GM18499 (cell line): ENCODE data around the gene NUDT14.

Experiments
- ATAC-seq: cut with Tn5 transposase; IDR thresholded peaks from one replicate; pipeline ENCODE4 v1.9.1; 2021; ENCODE audit warnings: moderate number of reproducible peaks; ENCODE audit not compliant: insufficient read depth, unreplicated experiment

The NUDT14 gene

DNA sequence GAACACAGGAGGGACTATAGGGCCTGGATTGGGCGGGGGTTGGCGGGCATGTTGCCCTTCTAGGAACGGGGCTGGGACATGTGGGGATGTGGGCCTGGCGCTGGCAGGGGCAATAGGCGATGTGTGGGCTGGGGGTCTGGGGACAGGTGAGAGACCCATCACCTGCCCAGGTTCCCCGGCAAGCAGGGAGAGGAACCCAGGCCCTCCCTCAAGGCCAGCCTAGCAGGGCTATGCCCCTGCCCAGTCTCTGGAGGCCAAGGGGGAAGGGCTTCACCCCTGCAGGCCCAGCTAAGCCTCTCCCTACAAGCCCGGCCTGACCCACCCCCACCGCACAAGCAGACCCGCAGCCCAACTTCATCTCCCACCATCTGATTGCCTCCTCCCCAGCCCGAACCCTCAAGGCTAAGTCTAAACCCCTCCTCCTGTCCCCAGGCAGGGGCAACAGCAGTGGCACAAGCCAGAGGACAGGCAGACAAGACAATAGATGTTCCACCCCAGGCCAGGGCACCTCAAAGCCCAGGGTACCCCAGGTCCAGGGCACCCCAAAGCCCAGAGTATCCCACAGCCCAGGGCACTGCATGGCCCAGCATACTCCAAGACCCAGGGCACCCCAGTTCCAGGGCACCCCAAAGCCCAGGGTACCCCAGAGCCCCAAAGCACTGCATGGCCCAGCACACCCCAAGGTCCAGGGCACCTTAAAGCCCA, 19.0 kb downstream of the NUDT14 start:
- ATAC-seq = no peak

DNA sequence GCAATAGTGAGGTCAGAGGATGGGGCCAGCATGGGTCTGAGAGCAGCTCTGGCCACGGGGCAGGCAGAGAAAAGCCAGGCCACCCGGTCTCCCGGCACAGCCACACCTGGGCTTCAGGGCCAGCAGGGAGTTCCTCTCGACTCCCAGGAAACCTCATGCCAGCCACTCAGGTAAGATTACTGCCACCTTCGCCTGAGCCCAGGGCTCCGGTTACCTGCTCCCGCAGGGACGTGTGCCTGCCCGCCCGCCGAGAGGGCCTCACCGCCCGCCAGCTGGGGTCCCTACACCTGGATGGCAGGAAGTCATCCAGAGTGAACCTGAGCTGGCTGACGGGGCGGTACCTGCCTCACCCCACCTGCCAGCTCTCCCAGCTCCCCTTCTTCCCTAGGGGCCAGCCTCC, 19.8 kb downstream of the NUDT14 start:
- ATAC-seq = no peak

DNA sequence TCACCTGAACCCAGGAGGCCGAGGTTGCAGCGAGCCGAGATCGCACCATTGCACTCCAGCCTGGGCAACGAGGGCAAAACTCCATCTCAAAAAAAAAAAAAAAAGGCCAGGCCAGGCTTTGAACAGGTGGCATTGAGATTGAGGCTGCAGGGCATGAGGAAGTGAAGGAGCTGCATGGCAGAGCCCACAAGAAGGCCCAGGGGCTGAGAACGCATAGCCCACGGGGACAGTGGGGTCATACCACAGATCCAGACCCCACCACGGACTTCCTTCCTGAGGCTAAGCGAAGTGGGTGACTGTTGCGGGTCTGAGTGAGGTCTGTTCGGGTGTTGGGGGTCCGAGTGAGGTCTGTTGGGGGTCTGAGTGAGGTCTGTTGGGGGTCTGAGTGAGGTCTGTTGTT, 20.3 kb downstream of the NUDT14 start:
- no peak for ATAC-seq

DNA sequence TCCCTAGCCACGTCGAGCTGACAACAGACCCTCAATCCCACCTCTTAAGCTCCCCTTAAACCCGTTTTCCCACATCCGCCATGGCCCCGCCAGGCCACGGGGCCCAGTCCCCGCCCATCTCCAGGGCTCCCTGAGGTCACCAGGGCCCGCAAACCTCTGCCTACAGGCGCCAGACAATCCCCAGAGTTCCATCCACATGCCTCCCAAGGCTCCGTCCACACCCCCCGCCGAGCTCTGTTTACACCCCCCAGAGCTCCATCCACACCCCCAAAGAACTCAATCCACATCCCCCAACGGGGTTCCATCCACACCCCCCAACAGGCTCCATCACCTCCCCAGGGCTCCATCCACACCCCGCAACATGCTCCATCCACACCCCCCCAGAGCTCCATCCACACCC, 21.8 kb downstream of the NUDT14 start:
- no peak for ATAC-seq

DNA sequence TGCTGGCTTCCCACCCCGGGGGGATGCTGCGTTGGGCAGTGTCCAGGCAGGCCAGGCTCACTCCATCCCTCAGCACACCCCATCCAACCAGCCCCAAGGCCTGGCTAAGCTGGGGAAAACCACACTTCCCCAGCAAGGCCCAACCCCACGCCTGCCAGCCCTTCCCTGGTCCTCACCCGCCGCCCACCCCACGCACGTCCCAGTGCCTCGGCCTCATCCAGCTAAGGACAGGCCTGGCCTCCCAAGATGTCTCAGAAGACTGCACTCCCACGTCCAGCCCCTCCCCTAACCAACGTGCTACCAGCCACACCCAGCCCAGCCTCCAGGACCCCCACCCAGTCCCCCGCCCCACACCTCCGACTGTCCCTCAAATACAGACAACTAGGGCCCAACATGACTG, 22.3 kb downstream of the NUDT14 start:
- no peak for ATAC-seq

DNA sequence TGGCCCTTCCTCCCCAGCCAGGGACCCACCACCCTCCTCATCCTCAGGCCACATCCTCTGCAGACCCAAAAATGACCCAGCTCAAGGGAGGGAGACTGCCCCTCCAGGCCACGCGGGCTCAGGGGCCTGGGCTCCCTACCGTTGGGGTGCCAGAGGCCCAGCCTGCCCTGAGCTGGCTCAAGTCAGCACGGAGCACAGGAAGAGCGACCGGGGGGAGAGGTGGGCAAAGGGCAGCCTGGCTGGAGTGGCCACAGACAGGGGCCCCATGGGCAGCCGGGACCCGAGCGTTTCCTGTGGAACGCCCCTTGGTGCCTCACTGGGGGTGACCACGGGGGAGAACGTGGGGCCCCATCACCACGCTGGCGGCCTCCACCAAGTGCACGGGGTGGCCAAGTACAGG, 23.2 kb downstream of the NUDT14 start:
- ATAC-seq = no peak

DNA sequence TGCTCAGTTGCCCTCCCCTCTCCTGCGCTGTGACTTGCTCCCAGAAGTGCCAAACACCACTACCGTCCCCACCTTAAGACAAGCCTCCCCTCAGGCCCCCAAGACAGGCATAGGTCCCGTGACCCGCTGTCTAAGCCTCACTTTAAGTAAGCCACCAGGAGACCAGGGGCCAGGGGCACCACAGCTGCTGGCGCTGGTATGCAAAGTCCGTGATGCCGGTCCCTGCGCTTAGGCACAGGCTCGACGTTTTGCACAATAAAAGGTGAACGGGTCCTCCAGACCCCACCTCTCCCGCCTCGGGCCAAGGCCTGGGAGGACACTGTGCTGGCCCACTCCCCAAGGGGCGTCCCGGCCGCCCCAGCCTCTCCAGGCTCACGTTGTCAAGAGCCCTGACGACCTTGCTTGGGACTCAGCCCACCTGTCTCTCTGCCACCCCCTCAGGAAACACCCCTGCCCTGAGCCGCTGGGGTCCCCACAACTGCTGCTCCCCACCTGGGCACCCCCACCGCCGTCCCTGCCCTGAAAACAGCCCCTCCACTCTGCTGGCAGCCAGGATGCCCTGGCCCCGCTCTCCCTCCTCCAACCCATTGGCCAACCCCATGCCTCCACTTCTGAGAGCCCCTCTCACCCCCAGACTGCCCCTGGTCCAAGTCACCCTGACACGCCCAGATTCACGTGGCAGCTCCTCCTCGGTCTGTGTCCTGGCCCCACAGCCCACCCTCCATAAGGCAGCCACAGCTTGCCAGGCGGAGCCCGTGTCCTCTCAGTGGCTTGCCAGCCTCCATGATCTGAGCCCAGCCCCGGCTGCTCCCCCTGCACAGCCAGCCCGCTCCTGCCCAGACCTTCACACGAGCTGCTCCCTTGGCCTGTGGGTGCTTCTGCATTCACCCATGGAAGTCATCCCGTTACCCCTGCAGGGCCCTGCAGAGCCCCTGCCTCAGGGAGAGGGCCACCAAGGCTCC, 24.4 kb downstream of the NUDT14 start:
- no peak for ATAC-seq

DNA sequence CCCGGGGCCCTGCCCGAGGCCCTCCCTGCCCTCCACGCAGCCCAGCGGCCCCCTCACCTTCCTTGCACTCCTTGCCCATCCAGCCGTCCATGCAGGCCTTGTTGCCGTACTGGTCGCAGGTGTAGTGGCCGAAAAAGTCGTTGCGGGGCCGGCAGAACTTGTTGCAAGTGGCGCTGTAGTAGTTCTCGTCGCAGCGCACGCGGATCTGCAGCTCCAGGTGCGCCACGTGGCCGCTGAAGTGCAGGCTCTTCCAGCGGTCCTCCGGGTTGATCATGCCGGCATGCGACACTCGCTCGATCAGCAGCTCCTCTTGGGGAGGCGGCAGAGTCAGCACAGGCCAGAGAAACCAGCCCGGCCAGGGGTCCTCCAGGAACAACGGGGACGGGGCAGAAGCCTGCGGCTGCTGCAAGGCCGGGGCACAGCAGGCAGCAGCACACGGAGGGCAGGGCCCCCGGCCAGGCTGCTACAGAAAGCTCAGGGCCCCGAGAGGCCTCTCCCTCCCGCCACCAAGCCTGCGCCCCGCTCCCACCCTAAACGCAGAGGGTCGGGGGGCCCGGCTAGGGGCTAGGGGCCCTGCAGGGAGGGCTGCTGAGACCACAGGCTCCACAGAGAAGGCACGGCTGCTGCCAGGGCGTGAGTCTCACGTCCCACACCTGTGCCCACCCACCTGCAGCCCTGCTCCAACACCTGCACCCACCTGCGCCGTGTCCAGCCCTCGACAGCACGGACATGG, 25.3 kb downstream of the NUDT14 start:
- ATAC-seq = no peak

DNA sequence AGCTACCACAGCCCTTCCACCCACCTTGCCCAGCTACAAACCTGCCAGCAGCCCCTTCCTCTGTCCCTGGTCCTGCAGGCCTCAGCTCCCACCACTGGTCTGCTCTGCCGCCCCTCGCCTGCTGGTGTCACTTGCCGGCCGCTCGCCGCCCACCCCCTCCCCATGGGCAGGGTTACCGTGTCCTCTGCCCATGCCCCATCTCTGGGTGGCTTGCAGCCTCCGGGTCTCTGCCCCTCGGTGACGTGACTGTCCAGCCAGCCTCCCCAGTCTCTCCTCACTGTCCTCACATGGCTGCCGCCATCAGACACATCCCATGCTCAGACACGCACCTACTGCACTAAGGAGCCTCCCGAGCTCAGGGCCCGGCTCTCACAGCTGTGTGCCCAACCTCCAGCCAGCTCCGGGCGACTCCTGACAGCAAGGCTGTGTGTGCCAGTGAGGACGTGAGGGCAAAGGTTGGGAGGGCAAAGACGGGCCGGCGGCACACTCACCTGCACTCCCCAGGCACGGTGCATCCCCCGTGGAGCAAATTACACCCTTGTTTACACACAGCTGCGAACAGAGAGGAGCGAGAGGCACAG, 26.0 kb downstream of the NUDT14 start:
- ATAC-seq = no peak

DNA sequence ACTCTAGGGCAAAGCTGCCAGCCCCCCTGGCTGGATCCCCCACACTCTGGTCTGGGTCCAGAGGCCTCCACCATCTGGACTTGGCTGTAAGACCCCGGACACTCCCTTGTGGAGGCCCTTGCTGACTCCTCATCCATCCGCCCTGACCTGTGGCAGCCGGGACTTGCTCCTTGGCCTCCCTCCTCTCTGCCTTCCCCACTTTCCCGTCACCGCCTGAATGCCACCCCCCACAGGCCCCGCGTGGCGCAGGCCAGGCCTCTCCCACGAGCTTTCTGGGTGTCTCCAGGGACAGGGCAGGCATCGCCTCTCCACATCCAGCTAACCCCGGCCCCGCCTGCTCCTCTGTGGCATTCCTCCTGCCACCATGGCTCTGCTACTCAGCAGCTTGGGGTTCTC, 26.6 kb downstream of the NUDT14 start:
- no peak for ATAC-seq

DNA sequence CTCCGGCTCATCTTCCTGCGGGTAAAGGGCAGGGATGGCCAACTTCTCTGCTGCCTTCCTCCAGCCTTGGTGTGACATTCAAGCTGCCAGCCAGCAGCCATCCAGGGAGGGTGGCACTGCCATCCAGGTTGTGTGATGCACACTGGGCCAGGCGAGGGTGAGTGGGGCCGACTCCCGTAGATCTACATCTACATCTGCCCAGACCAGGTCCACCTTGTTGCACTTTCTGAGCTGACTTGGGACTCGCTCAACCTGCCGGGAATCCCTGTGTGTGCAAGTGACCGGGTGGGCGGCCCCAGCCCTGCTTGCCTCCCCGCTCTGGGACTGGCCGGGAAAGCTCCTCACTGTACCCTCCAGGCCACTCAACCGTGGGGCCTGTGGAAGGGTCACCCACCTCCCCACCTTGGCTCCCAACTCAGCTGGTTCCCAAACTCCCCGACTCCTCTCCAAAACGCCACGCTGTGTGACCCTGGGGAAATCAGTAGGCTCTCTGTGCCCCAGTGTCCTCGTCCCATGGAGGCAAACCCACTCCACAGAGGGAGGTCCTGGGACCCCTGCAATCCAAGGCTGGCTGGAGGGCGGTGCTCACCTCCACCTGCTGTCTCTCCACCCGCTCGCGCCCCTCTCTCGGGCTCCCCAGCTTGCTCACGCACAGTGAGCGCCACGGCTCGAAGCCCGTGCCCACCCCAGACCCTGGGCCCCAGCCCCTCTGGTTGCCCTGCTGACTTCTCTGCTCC, 27.2 kb downstream of the NUDT14 start:
- ATAC-seq = no peak

DNA sequence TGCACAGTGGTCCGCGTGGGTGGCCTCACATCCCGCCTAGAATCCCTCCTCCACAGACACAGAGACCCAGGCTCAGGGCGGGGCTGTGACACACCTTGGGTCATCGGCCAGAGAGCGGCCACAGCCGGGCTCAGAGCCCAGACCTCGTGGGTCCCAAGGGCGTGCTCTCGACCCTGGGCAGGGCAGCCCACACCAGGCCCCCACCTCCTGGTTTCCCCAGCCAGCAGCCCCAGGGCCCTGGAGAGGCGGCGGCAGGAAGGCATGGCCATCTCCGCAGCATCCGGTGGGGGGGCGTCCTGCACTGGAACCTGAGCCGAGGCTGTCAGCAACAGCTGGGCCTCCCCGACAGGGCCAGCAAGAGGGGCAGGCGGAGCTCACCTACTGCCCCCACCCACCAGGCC, 27.8 kb downstream of the NUDT14 start:
- no peak for ATAC-seq

DNA sequence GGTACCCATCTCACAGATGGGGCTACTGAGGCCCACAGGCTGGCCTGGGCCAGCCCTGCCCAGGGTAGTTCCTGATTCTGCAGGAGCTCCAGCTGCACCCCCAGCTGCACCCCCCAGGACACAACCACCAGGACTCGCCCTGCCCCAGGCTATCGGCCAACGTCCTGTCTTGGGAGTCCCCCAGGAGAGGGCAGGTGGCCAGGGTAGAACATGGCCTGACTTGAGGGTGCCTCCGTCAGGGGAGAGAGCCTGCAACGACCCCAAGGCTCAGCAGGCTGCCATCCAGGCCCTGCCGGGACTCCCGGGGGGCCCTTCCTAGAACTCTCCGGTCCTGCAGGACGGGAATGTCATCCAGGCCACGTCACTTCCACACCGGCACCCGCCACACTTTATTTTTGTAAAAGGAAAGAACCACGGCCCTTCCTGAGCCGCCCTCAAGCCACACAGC, 28.3 kb downstream of the NUDT14 start:
- no peak for ATAC-seq

DNA sequence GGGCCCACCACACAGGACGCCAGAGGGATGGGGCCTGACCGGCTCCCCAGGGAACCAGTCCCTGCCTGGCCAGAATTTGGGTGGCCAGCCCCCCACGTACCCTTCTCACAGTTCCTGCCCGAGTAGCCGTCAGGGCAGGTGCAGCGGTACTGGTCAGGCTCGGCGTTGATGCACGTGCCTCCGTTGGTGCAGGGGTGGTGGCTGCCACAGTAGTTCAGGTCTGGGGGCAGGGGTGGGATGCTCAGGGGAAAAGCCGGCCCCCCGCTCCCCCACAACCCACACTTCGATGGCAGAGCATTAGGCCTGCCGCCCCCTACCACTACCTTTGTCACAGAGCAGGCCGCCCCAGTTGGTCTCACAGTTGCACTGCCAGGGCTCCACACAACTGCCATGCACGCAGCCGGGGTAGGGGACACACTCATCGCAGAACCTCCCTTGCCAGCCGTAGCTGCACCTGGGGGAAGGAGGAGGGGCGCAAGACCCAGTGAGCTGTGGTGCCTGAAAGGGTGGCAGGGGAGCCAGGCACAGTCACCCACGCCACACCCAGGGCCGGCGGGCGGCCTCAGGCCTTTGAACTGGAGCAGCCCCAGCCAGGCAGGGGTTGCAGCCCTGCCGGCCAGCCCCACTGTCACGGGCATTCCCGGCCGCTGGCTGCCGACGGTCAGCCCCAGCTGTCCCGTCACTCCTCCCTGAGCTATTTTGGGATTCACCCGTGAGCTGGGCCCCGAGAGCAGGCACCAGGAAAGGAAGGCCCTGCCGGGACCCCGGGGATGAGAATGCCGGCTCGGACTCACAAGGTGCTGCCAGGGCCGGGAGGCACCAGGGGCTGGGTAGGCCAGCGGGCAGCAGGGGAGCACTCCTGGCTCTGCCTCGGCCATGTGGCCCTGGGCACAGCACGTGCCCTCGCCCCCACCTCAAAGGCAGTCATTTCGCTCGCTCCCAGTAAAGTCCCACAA, 29.0 kb downstream of the NUDT14 start:
- no peak for ATAC-seq

DNA sequence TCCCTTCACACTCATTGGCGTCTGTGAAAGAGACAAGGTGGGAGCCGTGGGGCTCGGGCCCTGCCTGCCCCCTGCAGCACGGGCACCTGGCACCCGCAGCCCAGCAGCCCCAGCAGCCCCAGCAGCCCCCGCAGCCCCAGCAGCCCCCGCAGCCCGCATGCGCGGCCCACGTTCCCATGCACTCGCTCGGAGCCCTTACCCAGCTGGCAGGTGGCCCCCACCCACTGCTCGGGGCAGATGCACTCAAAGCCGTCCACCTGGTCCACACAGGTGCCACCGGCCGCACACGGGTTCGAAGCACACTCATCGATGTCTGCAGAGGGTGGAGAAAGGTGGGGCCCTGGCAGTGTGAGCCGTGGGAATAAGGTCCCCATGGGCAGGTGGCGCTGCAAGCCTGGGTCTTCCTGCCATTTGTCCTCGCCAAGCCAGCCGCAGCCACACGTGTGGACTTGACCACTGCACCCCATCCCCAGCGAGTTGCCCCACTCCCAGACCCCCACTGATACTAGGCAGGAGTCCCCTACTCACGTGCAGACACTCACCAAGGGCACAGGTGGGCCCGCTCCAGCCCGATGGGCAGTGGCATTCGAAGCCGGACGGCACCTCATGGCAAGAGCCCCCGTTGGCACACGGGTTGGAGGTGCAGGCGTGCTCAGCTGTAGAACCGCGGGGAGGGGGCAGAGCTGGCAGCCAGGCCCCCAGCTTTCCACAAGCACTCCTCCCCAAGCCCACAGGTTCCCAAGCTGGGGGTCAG, 29.9 kb downstream of the NUDT14 start:
- ATAC-seq = no peak

DNA sequence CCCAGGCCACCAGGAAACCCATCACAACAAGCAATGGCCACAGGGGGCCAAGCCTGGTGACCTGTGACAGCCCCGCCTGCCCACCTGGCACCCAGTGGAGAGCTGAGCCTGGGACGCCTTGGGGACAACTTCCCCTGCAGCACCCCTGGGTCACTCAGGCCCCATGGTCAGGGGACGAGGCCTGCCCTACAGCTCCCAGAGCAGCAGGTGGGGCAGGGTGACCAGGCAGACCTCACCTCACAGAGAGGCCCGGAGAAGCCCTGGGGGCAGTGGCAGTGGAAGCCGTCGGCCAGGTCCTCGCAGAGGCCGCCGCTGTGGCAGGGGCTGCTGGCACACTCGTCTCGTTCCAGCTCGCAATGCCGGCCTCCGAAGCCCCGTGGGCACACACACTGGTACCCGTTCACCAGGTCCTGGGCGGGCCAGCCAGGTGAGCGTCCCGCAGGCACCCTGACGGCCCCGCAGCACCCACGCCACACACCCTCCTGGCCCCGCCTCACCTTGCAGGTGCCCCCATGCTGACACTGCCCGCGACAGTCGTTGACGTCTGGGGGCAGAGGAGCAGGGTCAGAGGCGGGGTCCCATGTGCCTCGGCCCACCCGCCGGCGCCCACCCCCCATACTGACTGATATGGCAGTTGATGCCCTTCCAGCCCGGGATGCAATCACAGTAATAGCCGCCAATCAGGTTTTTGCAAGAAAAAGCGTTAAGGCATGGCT, 30.6 kb downstream of the NUDT14 start:
- no peak for ATAC-seq

DNA sequence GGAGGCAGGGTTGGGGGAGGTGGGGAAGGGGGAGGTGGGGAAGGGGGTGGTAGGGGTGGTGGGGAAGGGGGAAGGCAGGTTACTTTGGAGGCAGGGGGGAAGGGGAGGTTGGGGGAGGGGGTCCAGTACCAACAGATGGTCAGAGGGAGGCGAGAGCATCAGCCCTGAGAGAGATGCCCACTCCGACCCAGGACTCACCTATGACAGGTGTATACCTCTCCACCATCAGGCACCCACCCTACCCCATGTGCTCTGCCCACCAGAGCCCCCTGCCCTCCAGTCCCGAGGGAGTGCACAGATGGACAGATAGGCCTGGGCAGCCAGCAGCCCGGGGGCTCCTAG, 31.1 kb downstream of the NUDT14 start:
- ATAC-seq = no peak
